BJ (cell line): Measurements from ENCODE around the gene FPR2. TPM values are rescaled to one million over a fixed set of nuclear protein-coding genes. Genes with fewer than 3 reads are reported as not detected.
A peak's percentile ranks its signal among the peaks of the same experiment; 100 is the strongest.

Experiments used
- CTCF ChIA-PET: fragments of 350-600 bp; formaldehyde crosslinking; extraction: SDS; loops from one replicate; lab custom pipeline; 2021; ENCODE audit warnings: antibody characterized with exemption, inconsistent platforms; lab: Yijun Ruan, JAX
- POLR2A ChIA-PET: fragments of 300-600 bp; sonication (Branson Sonifier 250); formaldehyde crosslinking; extraction: SDS; loops from one replicate; lab custom pipeline; 2021; ENCODE audit warnings: antibody characterized with exemption; lab: Charles Lee
- DNase-seq: peaks from one replicate; pipeline ENCODE4 v3.0.0-alpha.2; 2011; ENCODE audit warnings: low read depth
- H3K27me3 ChIP-seq: 2 replicates; pipeline ENCODE4 v1.6.0; 2011; ENCODE audit warnings: low read length; ENCODE audit not compliant: control insufficient read depth, insufficient read depth
- H3K36me3 ChIP-seq: 2 replicates; pipeline ENCODE4 v1.5.1; 2011; ENCODE audit warnings: low read length; ENCODE audit not compliant: control insufficient read depth, insufficient read depth
- H3K4me3 ChIP-seq: 2 replicates; pipeline ENCODE4 v1.5.1; 2011; ENCODE audit warnings: low read depth, mild to moderate bottlenecking, control low read depth, low read length
- polyA plus RNA-seq: library from polyadenylated mRNA; depleted of rRNA; stranded (reverse); fragments of >200 nt; gene quantifications from 2 replicates; pipeline ENCODE4 v1.2.3, GENCODE V29; 2011
- TF ChIP-seq, protein P1 (sequence below): IDR thresholded peaks from 2 replicates; pipeline ENCODE4 v1.5.1; 2011; ENCODE audit warnings: low read depth, mild to moderate bottlenecking, control low read depth, inconsistent platforms, low read length, moderate library complexity; ENCODE audit not compliant: insufficient read depth

The FPR2 gene
- polyA plus RNA-seq, 1 experiment: not detected

DNA sequence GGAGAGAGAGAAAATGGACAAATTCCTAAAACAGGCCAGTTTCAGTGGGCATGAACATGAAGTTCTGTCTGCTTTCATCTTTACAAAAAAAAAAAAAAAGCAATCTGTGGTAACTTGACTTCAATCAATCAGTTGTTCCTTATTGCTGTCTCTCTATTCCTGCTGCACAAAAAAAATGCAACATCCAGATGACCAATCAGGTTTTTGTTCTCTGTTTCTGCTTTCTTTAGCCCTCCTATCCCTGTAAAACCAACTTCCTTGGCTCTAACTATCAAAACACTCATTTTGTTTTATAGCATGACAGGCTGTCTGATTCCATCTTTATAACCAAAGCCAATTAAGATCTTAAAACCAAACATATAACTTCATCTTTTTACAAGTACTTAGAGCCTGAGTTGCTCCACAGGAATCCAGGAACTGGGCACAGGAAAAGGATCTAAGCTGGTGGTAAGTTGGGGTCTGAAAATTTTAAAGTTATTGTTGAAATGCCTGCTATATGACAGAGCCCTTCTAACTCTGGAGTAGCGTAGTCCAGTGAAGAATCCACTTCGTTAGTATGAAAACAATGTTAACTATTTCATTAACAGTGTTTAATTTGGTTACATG lies 34.0 kb downstream of the FPR2 start, which contains the start of gene FPR3:
TSS of gene FPR3 (plus strand) at position 273 of the 606 bp plus-strand sequence. CDS start 28,592 bp downstream, outside the sequence.
- no peaks in the 10 kb centered on the region for H3K27me3 ChIP-seq
- TF ChIP-seq, protein P1, sequence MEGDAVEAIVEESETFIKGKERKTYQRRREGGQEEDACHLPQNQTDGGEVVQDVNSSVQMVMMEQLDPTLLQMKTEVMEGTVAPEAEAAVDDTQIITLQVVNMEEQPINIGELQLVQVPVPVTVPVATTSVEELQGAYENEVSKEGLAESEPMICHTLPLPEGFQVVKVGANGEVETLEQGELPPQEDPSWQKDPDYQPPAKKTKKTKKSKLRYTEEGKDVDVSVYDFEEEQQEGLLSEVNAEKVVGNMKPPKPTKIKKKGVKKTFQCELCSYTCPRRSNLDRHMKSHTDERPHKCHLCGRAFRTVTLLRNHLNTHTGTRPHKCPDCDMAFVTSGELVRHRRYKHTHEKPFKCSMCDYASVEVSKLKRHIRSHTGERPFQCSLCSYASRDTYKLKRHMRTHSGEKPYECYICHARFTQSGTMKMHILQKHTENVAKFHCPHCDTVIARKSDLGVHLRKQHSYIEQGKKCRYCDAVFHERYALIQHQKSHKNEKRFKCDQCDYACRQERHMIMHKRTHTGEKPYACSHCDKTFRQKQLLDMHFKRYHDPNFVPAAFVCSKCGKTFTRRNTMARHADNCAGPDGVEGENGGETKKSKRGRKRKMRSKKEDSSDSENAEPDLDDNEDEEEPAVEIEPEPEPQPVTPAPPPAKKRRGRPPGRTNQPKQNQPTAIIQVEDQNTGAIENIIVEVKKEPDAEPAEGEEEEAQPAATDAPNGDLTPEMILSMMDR: no peak
- H3K36me3 ChIP-seq: no peaks in the 10 kb centered on the region
- no peak for DNase-seq
- CTCF ChIA-PET: no interaction called here
- no peak within 1 kb of the TSS for H3K4me3 ChIP-seq
- POLR2A ChIA-PET: no interaction called here

DNA sequence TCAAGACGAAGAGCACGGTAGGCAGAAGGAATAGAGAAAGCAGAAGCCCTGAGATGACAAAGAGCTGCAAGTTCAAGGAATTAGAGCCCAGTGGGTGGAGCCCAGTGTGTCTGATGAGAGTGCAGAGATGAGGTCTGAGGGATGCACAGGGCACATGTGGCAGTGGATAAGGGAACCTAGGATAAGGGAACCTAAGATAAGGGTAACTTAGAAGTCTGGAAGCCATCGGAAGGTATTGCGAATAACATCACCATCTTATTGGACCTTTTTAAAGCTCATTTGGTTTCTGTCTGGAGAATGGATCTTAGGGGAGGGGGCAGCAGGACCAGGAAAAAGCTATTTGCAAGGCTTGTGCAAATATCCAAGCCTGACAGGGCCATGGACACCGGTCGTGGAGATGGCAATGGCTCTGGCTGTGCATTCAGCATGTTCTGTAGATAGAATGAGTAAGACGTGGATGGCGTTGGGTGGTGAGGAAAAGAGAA lies 35.3 kb downstream of the FPR2 start:
- TF ChIP-seq, protein P1: no peak
- ChIA-PET CTCF (interaction anchor here (0.6 to 0.7 kb wide), 2 partner anchors 12 to 34 kb away, joined by 3 read pairs; no protein-coding TSS in a partner anchor), POLR2A (no interaction called here)
- Histone ChIP-seq H3K4me3 (no peak overlapping the region), H3K36me3 (no peaks in the 10 kb centered on the region), H3K27me3 (no peaks in the 10 kb centered on the region)
- no peak for DNase-seq

DNA sequence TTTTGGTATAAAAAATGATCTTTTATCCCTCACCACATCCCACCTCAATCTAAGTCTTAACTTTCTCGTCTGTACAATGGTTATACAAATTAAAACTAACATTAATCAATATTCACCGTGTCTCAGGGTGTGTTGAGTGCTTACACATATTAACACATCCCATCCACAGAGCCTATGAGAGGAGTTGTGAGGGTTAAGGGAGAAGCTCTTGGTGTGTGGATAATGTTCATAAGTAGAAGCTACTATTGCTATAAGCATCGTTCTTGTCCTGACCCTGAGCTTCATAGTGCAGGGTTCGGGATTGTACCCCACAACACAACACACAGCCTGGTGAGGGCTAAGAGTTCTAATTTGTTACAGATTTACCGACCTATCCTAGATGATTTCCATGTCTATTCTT lies 36.5 kb downstream of the FPR2 start:
- POLR2A ChIA-PET: no interaction called here
- CTCF ChIA-PET: no interaction called here
- no peak for DNase-seq
- H3K36me3 ChIP-seq: no peaks in the 10 kb centered on the region
- TF ChIP-seq, protein P1: no peak
- no peak overlapping the region for H3K4me3 ChIP-seq
- no peaks in the 10 kb centered on the region for H3K27me3 ChIP-seq

DNA sequence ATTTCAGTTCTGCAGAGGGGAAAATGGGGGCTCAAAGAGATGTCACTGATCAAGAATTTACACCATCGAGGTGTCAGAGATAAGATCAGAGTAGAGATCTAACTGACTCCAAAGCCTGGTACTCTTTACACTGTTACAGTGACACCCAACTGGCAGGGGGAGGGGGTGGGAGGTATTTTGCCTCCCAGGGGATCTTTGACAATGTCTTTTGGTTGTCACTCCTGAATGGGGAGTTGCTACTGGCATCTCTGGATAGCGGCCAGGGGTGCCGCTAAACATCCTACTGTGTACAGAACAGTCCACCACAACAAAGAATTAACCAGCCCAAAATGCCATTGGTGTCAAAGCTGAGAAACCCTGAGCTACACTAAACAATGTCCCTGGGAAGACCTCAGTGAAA lies 37.1 kb downstream of the FPR2 start:
- CTCF ChIA-PET: interaction anchor here (0.6 to 2.4 kb wide), 2 partner anchors 20 to 421 kb away, joined by 3 to 10 read pairs; no protein-coding TSS in a partner anchor
- TF ChIP-seq, protein P1: no peak
- Histone ChIP-seq H3K4me3 (no peak overlapping the region), H3K27me3 (no peaks in the 10 kb centered on the region), H3K36me3 (no peaks in the 10 kb centered on the region)
- POLR2A ChIA-PET: no interaction called here
- no peak for DNase-seq

DNA sequence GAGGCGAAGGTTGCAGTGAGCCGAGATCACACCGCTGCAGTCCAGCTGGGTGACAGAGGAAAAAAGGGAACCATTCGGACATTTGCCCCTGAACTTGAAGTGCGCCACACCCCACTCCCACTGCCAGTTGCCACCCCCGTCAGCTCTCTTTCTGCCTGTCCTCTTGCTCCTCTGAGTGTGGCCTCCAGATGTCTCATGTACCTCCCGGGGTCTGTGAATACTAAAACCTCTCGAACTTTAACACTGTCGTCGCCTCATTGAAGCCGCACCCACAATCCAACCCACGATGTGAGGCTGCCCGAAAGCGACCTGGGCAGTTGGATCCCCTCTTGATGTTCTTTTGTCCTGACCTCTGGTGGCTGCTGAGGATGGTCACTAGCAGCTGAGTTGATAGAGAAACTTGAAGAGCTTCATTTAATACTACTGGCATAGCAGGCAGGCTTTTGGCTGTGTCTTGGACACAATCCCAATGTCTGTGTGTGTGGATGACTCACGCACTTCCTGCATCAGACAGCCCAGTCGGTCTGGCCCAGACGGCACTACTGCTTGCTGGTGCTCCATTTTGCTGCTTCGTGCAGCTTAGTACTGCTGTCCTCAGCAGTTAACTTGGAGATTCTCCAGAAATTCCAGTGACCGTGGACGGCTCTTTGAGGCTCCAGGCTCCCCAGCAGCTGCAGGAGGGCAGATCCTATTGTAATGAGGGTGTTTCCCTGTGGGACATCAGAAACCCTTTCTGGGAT lies 38.2 kb downstream of the FPR2 start:
- POLR2A ChIA-PET: no interaction called here
- CTCF ChIA-PET: interaction anchor here (0.9 to 2.4 kb wide), 4 partner anchors 13 to 145 kb away, joined by 3 to 10 read pairs (median 4); no protein-coding TSS in a partner anchor

More for the DNA sequence above, 38.2 kb downstream of the FPR2 start:
- H3K27me3 ChIP-seq: no peaks in the 10 kb centered on the region
- peak; percentile 66 for DNase-seq
- no peak overlapping the region for H3K4me3 ChIP-seq
- TF ChIP-seq, protein P1: 0 out of 2 replicates have a peak, but pooled peaks have one; percentile 19
- no peaks in the 10 kb centered on the region for H3K36me3 ChIP-seq
